B cell (primary cell): ENCODE measurements around the gene AP2S1. TPM values are rescaled to one million over a fixed set of nuclear protein-coding genes. Genes with fewer than 3 reads are reported as not detected.

Experiments
- ATAC-seq: fragments of 200-7000 bp; cut with Tn5 transposase; one replicate; pipeline ENCODE4 v1.10.0; 2021; ENCODE audit warnings: low read depth, mild to moderate bottlenecking, moderate number of reproducible peaks, moderate library complexity
- CTCF ChIA-PET: fragments of 350-600 bp; sonication (Branson Sonifier 250); formaldehyde crosslinking; loops from one replicate; lab custom pipeline; 2021; ENCODE audit warnings: antibody characterized with exemption, inconsistent platforms; lab: Charles Lee
- POLR2A ChIA-PET: fragments of 350-600 bp; sonication (Branson Sonifier 250); formaldehyde crosslinking; loops from one replicate; lab custom pipeline; 2021; ENCODE audit warnings: antibody characterized with exemption; lab: Charles Lee
- DNase-seq: peaks from one replicate; pipeline ENCODE4 v3.0.0; 2013
- H2AFZ ChIP-seq: 2 replicates; pipeline ENCODE4 v1.6.1; 2012; ENCODE audit warnings: mild to moderate bottlenecking, low read depth, low read length; ENCODE audit not compliant: insufficient read depth, poor library complexity, severe bottlenecking
- H3K27ac ChIP-seq, 2 donors: 1 replicate in 1 of 2; 2 replicates in 1 of 2; pipeline ENCODE4 v1.5.1; 2012 to 2013; ENCODE audit warnings: low read length in 2 of 2, mild to moderate bottlenecking in 2 of 2, moderate library complexity in 1 of 2
- H3K27me3 ChIP-seq, 4 experiments: fragments of 200-600 bp in 1 of 4; sonication (generic) in 1 of 4; replicated peaks in 1 of 4; 1 replicate in 2 of 4; 2 replicates in 2 of 4; pipeline versions ENCODE4 v1.6.1 to v1.7.0; 2013 to 2016; ENCODE audit warnings: low read length in 3 of 4, mild to moderate bottlenecking in 2 of 4, mixed read lengths in 1 of 4, moderate library complexity in 1 of 4; ENCODE audit not compliant: insufficient read depth in 4 of 4, control insufficient read depth in 3 of 4; ENCODE audit errors: control extremely low read depth in 1 of 4
- H3K36me3 ChIP-seq, 2 experiments: replicated peaks in 1 of 2; 1 replicate in 1 of 2; 2 replicates in 1 of 2; pipeline versions ENCODE4 v1.6.1 to v1.7.1; 2013; ENCODE audit warnings: low read length in 1 of 2; ENCODE audit not compliant: insufficient read depth in 2 of 2, control insufficient read depth in 1 of 2; ENCODE audit errors: control extremely low read depth in 1 of 2, extremely low read depth in 1 of 2
- H3K4me1 ChIP-seq, 2 donors: fragments of 200-600 bp in 1 of 2; sonication (generic) in 1 of 2; 1 replicate in 1 of 2; 2 replicates in 1 of 2; pipeline versions ENCODE4 v1.5.1 to v1.6.1; 2013 to 2017; ENCODE audit warnings: low read length in 2 of 2; ENCODE audit not compliant: control insufficient read depth in 2 of 2, insufficient read depth in 2 of 2
- H3K4me2 ChIP-seq: replicated peaks from 2 replicates; pipeline ENCODE3; 2012; ENCODE audit warnings: mild to moderate bottlenecking, low read depth, low read length; ENCODE audit not compliant: poor library complexity, severe bottlenecking
- H3K4me3 ChIP-seq, 5 experiments: fragments of 200-600 bp in 1 of 5; sonication (generic) in 1 of 5; 1 replicate in 3 of 5; 2 replicates in 2 of 5; pipeline versions ENCODE4 v1.5.1 to v1.7.0; 2011 to 2016; ENCODE audit warnings: low read length in 4 of 5, mild to moderate bottlenecking in 4 of 5, low read depth in 2 of 5, control low read depth in 1 of 5, moderate library complexity in 1 of 5; ENCODE audit not compliant: insufficient read depth in 1 of 5; ENCODE audit errors: control extremely low read depth in 1 of 5, extremely low read depth in 1 of 5
- H3K79me2 ChIP-seq: fragments of 200-600 bp; sonication (generic); one replicate; pipeline ENCODE4 v1.6.0; 2016; ENCODE audit warnings: low read length; ENCODE audit not compliant: control insufficient read depth, insufficient read depth
- H3K9ac ChIP-seq: fragments of 200-600 bp; sonication (generic); 2 replicates; pipeline ENCODE4 v1.6.1; 2017; ENCODE audit warnings: mild to moderate bottlenecking, low read length, moderate library complexity
- H3K9me3 ChIP-seq, 3 donors: one replicate each; pipeline versions ENCODE4 v1.6.1 to v1.7.1; 2013; ENCODE audit warnings: low read length in 2 of 3; ENCODE audit not compliant: control insufficient read depth in 2 of 3, insufficient read depth in 1 of 3; ENCODE audit errors: control extremely low read depth in 1 of 3
- H4K20me1 ChIP-seq: 2 replicates; pipeline ENCODE4 v1.6.0; 2012; ENCODE audit warnings: mild to moderate bottlenecking, low read length; ENCODE audit not compliant: insufficient read depth, control insufficient read depth, poor library complexity, severe bottlenecking
- H3K27ac Mint-ChIP-seq: one replicate; pipeline ENCODE4 v1.8.0; 2021; ENCODE audit warnings: mixed read lengths
- H3K27me3 Mint-ChIP-seq: one replicate; pipeline ENCODE4 v1.8.0; 2021; ENCODE audit warnings: mixed read lengths
- H3K4me1 Mint-ChIP-seq: one replicate; pipeline ENCODE4 v1.8.0; 2021; ENCODE audit warnings: mixed read lengths
- H3K4me3 Mint-ChIP-seq: one replicate; pipeline ENCODE4 v1.8.0; 2021; ENCODE audit warnings: mixed read lengths
- H3K9me3 Mint-ChIP-seq: one replicate; pipeline ENCODE4 v1.8.0; 2022; ENCODE audit warnings: mixed read lengths; ENCODE audit not compliant: insufficient read depth
- CTCF ChIP-seq: fragments of 200-600 bp; IDR thresholded peaks from one replicate; pipeline ENCODE4 v1.8.0; 2022; ENCODE audit warnings: antibody characterized with exemption, mild to moderate bottlenecking
- EZH2 ChIP-seq: IDR thresholded peaks from 2 replicates; pipeline ENCODE4 v1.6.1; 2012; ENCODE audit warnings: borderline replicate concordance, low read depth, mild to moderate bottlenecking, moderate library complexity, low read length; ENCODE audit not compliant: insufficient read depth, poor library complexity, severe bottlenecking
- WGBS: methylation state at CpG from one replicate; pipeline ENCODE4 v1.1.5; 2013; ENCODE audit warnings: missing lambda C conversion rate; ENCODE audit not compliant: insufficient coverage; 5-methylcytosine and 5-hydroxymethylcytosine counted together
- intact Hi-C: fragments of 100-400 bp; cut with micrococcal nuclease; formaldehyde crosslinking; loops from one replicate; pipeline ENCODE4 v1.10.0; 2022
- polyA plus RNA-seq: library from polyadenylated mRNA; depleted of rRNA; stranded (reverse); fragments of >200 nt; gene quantifications from 2 replicates; pipeline ENCODE4 v1.2.3, GENCODE V29; 2012
- total RNA-seq, 2 donors: library from RNA; stranded (reverse); fragments of 120-200 nt in 1 of 2; gene quantifications; 1 replicate in 1 of 2; 2 replicates in 1 of 2; pipeline versions ENCODE4 v1.2.3 to v1.2.4, GENCODE V29; 2013 to 2022

The AP2S1 gene
- total and polyA plus RNA-seq, 2 donors (not counting 1 experiment from before 2014, with no cell fraction given): 47.2 to 51.3 TPM

GRCh38 chr19:46875657-46876056 is 25.0 kb upstream of the AP2S1 start:
- no peak overlapping the region for H3K4me3 ChIP-seq
- WGBS: 96% methylated on average over 5 of the region's 6 CpGs
- POLR2A ChIA-PET: no interaction called here
- DNase-seq (no peak), ATAC-seq (no peak)
- H3K4me1 ChIP-seq: no peaks in the 10 kb centered on the region
- no peak overlapping the region for H3K9ac ChIP-seq
- H3K27ac ChIP-seq: no peak overlapping the region
- CTCF ChIA-PET: no interaction called here
- Mint-ChIP-seq H3K4me3 (no peak overlapping the region), H3K9me3 (no peaks in the 10 kb centered on the region), H3K27ac (no peak overlapping the region), H3K27me3 (no peaks in the 10 kb centered on the region), H3K4me1 (no peaks in the 10 kb centered on the region)
- H3K4me2 ChIP-seq: no peak overlapping the region
- TF ChIP-seq EZH2: no peak
- TF ChIP-seq CTCF: no peak
- no peaks in the 10 kb centered on the region for H3K9me3 ChIP-seq
- no peak overlapping the region for H2AFZ ChIP-seq
- peaks cover 14% of the 10 kb centered on the region for H4K20me1 ChIP-seq
- peaks cover 65% of the 10 kb centered on the region for H3K79me2 ChIP-seq
- no peaks in the 10 kb centered on the region for H3K27me3 ChIP-seq
- H3K36me3 ChIP-seq: no peaks in the 10 kb centered on the region
- intact Hi-C loops: no loop called here

GRCh38 chr19:46875234-46875633 is 24.6 kb upstream of the AP2S1 start:
- no peak overlapping the region for H3K27ac Mint-ChIP-seq
- H3K4me2 ChIP-seq: no peak overlapping the region
- WGBS: no CpG with 5 or more reads among the region's 4 CpGs
- ChIA-PET POLR2A (no interaction called here), CTCF (no interaction called here)
- H3K27ac ChIP-seq: no peak overlapping the region
- H3K27me3 ChIP-seq: no peaks in the 10 kb centered on the region
- H3K4me3 ChIP-seq: no peak overlapping the region
- no peaks in the 10 kb centered on the region for H3K27me3 Mint-ChIP-seq
- intact Hi-C loops: no loop called here
- no peaks in the 10 kb centered on the region for H3K9me3 Mint-ChIP-seq
- H3K4me1 ChIP-seq: no peaks in the 10 kb centered on the region
- H3K79me2 ChIP-seq: peaks cover 69% of the 10 kb centered on the region
- TF ChIP-seq EZH2: no peak
- TF ChIP-seq CTCF: no peak
- no peak overlapping the region for H3K4me3 Mint-ChIP-seq
- H3K9ac ChIP-seq: no peak overlapping the region
- no peaks in the 10 kb centered on the region for H3K4me1 Mint-ChIP-seq
- no peaks in the 10 kb centered on the region for H3K36me3 ChIP-seq
- DNase-seq (no peak), ATAC-seq (no peak)
- H4K20me1 ChIP-seq: peaks cover 14% of the 10 kb centered on the region
- H3K9me3 ChIP-seq: no peaks in the 10 kb centered on the region
- H2AFZ ChIP-seq: no peak overlapping the region
